GM21786 (cell line): Measurements from ENCODE around the gene RNU6-9.
"Not testable (repeated sequence)": the region's sequence is repeated elsewhere in the genome, so short reads cannot be mapped to it uniquely, and the experiment has no call there.

Experiments
- ATAC-seq: cut with Tn5 transposase; IDR thresholded peaks from one replicate; pipeline ENCODE4 v1.9.1; 2021; ENCODE audit not compliant: unreplicated experiment

RNU6-9 gene

DNA sequence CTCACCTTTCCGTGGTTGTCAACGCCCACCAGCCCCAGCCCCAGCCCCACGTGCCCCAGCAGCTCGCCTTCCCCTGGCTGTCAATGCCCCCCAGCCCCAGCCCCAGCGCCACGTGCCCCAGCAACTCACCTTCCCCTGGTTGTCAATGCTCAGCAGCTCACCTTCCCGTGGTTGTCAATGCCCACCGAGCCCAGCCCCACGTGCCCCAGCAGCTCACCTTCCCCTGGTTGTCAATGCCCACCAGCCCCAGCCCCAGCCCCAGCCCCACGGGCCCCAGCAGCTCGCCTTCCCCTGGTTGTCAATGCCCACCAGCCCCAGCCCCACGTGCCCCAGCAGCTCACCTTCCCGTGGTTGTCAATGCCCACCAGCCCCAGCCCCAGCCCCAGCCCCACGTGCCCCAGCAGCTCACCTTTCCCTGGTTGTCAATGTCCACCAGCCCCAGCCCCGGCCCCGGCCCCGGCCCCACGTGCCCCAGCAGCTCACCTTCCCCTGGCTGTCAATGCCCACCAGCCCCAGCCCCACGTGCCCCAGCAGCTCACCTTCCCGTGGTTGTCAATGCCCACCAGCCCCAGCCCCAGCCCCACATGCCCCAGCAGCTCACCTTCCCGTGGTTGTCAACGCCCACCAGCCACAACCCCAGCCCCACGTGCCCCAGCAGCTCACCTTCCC is 15.2 kb upstream of the RNU6-9 start:
- ATAC-seq: not testable (repeated sequence)

DNA sequence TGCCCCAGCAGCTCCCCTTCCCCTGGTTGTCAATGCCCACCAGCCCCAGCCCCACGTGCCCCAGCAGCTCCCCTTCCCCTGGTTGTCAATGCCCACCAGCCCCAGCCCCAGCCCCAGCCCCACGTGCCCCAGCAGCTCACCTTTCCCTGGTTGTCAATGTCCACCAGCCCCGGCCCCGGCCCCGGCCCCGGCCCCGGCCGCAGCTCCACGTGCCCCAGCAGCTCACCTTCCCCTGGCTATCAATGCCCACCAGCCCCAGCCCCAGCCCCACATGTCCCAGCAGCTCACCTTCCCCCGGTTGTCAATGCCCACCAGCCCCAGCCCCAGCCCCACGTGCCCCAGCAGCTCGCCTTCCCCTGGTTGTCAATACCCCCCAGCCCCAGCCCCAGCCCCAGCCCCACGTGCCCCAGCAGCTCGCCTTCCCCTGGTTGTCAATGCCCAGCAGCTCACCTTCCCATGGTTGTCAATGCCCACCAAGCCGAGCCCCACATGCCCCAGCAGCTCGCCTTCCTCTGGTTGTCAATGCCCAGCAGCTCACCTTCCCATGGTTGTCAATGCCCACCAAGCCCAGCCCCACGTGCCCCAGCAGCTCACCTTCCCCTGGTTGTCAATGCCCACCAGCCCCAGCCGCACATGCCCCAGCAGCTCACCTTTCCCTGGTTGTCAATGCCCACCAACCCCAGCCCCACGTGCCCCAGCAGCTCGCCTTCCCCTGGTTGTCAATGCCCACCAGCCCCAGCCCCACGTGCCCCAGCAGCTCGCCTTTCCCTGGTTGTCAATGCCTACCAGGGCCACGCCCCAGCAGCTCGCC is 14.3 kb upstream of the RNU6-9 start:
- not testable (repeated sequence) for ATAC-seq

DNA sequence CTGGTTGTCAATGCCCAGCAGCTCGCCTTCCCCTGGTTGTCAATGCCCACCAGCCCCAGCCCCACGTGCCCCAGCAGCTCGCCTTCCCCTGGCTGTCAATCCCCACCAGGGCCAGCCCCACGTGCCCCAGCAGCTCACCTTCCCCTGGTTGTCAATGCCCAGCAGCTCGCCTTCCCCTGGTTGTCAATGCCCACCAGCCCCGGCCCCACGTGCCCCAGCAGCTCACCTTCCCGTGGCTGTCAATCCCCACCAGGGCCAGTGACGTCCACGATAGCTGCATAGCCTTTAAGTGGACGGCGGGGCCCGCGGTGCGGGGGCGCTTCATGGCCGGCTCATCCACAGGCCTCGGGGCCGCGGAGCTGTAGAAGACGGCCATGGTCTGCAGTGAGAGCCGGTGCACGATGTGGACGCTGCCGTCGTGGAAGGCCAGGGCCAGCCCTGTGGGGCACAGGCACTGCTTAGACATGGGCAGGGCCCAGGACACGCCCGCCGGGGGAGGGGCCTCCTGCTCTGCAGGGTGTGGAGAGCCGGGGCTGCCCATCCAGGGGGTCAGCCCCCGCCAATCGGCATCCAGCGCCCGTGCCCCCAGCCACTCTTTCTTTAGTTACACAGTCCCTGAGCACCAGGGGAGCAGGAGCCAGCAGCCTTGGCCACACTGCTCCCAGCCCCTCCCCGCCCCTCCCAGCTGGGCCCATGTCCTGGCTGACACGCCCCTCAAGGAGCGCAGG is 13.4 kb upstream of the RNU6-9 start:
- ATAC-seq: no peak

DNA sequence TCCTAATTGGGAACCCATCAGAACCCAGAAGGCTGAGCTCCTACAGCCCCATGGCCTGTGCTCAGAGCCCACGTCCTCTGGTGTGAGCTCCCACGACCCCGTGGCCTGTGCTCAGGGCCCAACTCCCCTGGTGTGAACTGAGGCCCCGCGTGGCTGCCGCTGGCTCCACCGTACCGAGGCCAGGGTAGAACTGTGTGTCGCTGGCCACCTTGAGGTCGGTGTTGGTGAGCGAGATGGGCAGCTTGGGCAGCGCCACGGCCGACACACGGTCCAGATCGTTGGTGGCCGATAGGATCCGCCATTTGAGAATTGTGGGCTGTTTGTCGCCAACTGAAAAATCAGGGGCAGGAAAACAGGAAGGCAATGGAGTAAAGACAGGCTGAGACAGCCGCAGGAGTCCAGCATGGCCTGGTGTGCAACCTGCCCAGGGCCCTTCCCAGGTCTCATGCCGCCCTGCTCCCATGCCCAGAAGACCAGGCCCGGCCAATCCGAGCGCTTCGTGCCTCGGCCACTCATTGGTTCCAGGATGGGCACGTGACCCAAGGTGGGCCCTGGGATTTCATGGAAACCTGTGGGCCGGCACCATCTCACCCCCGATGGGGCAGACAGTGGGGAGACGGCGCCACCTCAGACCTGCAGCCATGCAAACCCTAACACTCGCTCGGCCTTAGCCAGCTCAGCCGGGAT is 11.8 kb upstream of the RNU6-9 start:
- ATAC-seq: no peak

GRCh38 chr19:882871-883497 is 10.3 kb upstream of the RNU6-9 start:
- no peak for ATAC-seq

DNA sequence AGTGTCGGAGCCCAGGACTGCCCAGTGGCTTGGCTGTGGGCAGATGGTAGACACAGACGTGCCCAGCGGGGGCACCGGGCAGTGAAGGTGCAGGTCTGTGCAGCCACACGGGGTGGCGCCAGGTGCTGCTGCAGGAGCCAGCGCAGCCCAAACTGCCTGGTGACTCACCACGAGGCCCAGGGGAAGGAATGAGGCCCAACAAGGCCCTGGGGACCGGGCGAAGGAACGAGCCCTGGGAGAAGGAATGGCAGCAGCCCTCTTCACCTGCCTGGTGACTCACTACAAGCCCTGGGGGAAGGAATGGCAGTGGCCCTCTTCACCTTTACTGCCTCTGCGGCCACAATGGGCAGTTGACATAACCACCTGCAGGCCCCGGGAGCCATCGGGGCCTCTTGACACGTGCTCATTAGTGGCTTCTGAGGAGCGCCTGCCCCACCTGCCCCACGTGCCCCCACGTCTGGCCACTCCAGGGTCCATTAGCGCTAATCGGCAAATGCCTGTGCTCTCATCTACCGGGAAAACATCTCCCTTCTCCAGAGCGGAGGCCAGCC is 9.5 kb upstream of the RNU6-9 start:
- no peak for ATAC-seq

DNA sequence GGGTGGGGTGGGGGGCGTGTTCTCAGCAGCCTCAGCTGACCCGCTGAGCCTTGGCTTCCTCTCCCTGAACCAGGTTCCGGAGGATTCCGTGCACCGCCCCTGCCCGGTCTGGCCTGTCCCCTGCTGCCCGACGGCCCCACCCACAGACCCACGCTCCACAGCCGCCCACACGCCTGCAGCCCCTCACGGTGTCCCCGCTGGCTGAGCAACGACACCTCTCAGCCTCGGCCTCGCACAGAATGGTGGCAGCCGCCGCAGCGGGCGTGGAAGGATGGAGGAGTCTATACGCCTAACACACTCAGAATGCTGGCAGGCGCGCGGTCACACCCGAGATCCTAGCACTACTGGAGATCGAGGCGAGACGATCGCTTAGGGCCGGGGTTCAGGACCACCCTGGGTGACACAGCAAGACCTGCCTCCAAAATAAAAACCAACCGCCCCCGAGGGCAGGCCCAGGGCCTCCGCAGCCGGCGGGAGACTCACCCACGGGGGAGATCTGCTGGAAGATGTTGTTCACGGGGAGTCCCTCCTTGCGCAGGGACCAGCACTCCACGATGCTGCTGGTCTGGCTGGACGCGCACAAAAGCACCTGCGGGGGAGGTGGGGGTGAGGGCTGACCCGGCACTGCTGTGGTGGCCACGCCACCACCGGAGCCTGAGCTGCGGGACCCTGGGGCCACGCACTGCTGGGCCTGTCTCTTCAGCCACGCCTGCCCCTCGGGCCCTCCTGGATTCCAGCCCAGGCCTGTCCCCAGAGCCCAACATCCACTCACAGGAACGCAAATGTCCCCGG is 8.7 kb upstream of the RNU6-9 start:
- ATAC-seq: no peak

DNA sequence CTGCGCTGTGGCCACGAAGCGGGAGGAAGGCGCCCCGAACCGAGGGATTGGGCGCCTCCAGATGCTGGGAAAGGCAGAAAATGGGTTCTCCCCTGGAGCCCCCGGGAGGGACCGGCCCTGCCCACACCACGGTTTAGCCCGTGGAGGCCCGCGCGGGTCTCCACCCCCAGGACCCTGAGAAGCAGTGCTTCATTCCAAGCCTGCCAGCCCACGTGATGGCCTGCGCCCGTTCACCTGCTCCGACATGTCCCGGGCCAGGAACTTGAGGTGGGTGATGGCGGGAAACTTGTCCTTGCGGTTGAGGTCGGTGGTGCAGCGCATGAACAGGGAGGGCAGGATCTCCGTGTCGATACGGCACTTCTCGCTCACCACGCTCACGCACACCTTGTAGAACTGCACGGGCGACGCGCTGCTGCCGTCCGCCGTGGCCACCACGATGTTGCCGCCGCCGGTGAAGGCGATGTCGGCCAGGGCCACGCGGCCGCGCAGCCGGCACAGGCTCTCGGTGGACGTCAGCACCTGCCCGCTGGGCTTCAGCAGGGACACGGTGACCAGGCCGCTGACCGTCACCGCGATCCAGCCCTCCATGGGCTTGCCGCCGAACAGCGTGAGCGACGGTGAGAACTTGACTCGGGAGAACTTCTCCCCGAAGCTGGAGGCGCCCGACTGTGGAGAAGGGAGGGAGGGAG is 7.6 kb upstream of the RNU6-9 start:
- no peak for ATAC-seq

- ATAC-seq: no peak
Observed at GRCh38 chr19:887072-887471, 6.2 kb upstream of the RNU6-9 start.

- no peak for ATAC-seq
Observed at GRCh38 chr19:887599-887998, 5.7 kb upstream of the RNU6-9 start.

DNA sequence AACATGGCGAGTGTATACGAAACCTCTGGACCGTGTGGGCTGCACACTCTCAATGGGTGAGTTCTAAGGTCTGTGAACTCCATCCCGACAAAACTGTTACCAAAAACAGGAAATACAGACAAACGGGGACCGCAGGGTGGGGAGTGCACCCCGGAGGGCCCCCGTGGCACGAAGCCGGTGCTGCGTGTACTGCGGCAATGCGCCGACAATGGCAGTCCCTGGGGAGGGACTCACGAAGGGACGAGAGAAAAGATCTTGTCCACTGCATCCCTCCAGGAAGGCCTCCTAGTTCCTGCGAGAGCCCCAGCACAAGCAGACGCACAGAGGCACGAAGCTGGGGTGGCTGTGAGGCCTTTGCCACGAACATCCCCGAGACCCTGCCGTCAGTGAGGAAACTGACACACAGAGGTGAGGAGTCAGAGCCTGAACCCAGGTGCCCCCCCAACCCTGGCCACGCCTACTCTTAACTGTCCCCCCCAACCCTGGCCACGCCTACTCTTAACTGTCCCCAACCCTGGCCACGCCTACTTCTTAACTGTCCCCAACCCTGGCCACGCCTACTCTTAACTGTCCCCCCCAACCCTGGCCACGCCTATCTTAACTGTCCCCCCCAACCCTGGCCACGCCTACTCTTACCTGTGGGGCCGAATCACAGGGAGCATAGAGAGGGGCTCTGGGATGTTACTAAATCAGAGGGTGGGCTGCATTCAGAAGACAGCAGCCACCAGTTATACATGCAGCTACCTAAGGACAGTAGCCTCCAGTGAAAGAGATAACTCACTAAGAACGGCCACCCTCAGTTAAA is 4.5 kb upstream of the RNU6-9 start:
- ATAC-seq: no peak

DNA sequence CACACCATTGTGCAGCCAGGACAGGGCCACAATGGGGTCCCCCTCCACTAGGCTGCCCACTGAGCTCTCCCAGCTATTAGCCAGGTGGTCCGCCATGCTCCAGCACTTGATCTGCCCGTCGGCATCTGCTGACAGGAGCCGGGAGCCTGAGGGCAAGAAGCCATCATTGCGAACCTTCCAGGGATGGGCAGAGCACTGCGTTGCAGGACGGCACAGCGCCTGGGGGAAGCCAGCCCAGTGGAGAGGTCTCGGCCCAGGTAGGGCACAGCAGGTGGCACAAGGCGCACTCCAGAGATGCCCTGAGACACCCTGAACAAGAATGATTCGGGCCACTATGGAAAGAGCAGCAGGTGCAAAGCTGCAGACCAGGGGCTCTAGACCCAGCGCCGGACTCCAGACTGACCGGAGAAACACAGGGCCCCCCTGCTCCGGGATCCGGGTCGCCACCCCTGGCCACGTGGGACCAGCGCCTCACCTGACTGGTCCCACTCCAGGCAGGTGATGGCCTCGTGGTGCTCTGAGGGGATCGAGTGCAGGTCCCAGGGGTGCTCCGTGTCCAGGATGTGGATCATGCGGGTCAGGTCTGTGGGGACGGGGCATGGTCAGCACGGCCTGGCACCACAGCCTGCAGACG is 3.5 kb upstream of the RNU6-9 start:
- no peak for ATAC-seq

- ATAC-seq: no peak
Observed at GRCh38 chr19:890831-891230, 2.5 kb upstream of the RNU6-9 start.

DNA sequence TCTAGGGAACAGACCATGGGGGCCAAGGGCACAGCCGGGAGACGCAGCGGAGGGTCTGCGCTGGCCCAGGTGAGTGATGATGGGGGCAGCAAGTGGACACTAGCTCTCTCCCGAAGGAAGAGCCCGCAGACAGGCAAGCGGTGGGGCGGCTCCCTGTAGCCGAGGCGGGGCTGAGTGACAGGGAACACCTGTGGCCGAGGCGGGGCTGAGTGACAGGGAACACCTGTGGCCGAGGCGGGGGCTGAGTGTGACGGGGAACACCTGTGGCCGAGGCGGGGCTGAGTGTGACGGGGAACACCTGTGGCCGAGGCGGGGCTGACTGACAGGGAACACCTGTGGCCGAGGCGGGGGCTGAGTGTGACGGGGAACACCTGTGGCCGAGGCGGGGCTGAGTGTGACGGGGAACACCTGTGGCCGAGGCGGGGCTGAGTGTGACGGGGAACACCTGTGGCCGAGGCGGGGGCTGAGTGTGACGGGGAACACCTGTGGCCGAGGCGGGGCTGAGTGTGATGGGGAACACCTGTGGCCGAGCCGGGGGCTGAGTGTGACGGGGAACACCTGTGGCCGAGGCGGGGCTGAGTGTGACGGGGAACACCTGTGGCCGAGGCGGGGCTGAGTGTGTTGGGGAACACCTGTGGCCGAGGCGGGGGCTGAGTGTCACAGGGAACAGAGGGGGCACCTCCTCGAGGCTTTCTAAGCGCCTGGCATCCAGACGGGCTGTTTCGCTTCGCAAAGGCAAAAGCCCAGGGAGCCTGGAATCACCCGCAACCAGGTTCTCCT is 1.7 kb upstream of the RNU6-9 start:
- not testable (repeated sequence) for ATAC-seq

DNA sequence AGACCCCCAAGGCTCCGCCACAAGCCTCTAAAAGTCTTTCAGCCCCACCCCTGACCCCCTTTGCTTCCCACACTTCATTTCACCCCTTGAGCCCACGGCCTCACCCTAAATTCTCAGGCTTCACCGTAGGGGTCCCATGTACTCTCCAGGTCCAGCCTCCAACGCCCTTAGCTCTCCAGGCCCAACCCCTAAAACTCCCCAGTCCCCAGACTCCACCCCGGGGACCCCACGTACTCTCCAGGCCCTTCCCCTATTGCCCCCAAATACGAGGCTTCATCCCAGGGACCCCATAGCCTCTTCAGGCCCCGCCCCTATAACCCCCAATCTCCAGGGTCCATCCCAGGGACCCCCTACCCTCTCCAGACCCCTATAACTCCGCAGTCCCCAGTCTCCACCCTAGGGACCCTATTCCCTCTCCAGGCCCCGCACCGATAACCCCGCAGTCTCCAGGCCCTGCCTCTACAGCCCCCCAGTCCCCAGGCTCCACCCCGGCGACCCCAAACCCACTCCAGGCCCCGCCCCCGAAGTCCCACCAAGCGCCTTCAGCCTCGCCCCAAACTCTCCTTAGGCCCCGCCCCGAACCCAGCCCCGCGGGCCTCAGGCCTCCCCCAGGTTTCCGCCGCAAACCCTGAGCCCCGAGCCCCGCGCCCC is 916 bp upstream of the RNU6-9 start:
- no peak for ATAC-seq

DNA sequence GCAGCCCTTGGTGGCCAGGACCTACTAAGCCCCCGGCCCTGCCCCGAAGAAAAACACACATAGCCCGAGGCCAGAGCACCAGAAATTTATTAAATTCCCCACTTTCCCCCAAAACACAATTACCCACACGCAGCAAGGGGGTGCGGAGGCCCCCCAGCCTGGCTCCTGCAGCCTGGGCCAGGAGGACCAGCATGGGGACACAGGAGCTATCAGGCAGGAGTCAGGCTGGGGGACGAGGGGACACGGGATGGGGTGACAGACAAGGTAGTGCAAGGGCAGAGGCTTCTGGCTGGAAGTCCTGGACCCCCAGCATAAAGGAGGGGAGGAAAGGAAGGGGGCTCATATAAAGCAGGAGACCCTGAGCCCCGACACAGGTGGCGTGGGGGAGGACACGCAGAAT is 3.1 kb downstream of the RNU6-9 start:
- no peak for ATAC-seq

DNA sequence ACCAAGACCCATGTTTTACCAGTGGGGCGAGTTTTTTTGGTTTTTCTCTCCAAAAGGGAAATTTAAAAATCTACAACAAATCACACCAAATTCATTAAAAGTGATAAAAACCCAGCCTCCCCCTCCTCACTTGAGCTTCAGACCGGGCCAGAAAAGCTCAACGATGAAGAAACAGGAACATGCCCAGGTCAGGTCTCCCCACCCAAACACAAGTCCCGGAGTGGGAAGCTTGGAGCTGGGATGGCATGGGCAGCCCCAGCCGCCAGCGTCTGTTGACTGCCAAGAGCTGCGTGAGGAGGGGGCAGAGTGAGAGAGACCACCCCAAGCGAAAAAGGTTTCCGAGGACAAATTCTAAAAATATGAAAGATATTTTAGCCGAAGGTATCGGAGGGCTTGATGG is 3.7 kb downstream of the RNU6-9 start:
- ATAC-seq: no peak
